HG03432 (cell line): ENCODE measurements around the gene EIF4E1B.

Experiments
- ATAC-seq: cut with Tn5 transposase; IDR thresholded peaks from one replicate; pipeline ENCODE4 v1.9.1; 2021; ENCODE audit warnings: mild to moderate bottlenecking, moderate library complexity; ENCODE audit not compliant: unreplicated experiment

The EIF4E1B gene

DNA sequence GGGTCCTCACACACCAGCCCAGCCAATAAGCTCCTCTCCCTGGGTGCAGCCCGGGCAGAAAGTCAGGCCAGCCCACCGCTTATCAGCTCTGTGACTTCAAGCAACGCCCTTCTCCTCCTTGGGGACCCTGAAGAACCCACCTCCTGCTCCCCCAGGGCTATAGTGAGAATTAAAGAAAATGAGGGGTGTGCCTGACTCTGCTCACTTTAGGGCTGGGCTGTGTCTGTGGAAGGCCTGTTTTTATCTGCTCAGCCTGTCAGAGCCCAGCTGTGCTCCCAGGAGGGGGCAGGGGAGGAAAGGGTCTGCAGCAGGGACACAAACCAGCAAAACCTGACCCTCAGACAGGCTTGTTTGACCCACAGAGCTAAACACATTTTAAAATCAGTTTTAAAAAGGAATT is 24.4 kb upstream of the EIF4E1B start:
- no peak for ATAC-seq

GRCh38 chr5:176606875-176607274 is 23.6 kb upstream of the EIF4E1B start:
- ATAC-seq: no peak

DNA sequence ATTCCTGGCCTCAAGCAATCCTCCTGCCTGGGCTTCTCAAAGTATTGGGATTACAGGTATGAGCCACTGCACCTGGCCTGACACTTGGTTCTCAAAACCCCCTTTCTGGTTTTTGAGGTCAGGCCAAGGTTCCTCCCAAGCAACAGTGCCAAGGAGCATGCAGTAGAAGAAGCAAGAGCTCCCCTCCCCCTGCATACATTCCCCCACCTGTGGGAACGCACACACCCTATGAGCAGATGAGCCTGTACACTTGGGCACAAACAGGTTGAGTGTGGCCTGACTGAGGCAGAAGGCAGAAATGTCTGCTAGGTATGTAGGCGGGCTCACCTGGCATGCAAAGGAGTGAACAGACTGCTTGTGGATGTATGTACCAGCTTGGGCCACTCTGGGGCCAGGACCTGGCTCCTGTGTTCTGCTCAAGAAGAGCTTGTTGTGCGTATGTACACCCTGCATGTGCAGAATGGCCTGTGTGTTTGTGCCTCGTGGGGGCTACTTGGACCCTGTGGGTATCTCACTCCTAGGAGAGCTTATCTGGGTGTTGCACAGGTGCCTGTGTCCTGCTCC is 22.3 kb upstream of the EIF4E1B start:
- ATAC-seq: no peak

DNA sequence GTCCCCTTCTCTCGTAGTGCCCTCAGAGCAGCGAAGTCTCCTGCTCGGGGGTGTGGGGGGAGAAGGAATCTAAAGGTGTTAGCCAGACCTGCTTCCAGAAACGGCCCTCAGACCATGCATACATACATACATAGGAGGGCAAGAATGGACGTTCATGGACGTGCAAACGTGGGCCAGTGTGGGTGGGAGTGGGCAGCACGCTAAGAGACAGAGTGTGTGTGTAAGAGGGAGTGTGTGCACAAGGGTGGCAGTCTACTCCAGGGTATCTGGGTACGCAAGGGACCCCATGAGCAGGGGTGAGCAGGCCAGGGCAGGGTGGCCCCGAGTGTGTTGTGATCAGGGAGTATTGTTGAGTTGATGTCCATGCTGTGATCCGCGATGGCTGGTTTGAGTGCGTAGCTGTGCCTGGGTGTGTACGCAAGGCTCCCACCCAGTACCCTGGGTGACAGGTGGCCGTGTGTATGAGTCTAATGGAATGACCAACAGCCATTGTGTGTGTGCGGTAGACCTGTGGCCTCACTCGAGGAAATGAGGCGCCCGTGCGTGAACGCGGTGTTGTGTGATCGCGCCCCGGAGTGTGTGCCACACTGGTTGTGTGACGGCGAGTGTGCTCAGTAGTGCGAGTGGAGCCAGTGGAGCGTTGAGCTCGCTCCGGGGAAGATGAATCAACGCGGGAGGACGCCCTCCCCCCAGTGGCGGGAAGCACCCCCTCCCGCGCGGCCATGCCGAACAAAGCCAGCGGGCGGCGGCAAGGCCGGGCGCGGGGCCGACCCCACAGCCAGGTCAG is 21.3 kb upstream of the EIF4E1B start:
- ATAC-seq: peak; percentile 34

DNA sequence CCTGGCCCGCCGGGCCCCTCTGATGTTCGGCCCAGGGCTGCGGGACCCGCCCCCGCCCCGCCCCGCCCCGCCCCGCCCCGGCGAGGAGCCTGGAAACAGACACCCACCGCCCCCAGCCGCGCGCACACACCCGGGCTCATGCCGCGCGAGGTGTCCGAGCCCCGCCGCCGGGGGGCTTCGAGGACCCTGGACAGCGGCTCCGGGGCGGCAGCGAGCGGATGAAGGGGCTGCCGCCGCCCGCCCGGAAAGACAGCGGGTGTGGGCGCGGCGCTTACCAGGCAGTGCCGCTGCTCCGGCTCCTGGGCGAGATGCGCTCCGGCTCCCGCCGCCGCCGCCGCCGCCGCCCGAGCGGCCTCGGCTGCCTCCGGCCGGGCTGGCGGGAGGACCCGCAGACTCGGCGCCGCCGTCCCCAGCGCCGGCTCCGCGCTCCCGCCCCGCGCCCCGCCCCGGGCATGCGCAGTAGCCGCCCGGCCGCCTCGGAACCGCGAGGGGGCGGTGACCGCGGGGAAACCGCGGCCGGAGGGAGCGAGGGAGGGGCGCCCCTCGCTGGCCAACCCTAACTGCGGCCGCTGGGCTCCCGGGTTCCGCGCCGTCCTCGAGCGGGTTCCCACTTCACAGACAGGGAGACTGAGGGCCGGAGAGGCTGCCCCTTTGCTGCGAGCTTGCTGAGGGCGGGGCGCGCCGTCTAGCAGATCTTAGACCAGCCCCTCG is 20.6 kb upstream of the EIF4E1B start, which contains the start of gene GPRIN1:
GPRIN1 (minus strand) TSS at position 433 of the 711 bp plus-strand sequence. CDS start 10,322 bp downstream, outside the sequence.
- ATAC-seq: peak; percentile 78

DNA sequence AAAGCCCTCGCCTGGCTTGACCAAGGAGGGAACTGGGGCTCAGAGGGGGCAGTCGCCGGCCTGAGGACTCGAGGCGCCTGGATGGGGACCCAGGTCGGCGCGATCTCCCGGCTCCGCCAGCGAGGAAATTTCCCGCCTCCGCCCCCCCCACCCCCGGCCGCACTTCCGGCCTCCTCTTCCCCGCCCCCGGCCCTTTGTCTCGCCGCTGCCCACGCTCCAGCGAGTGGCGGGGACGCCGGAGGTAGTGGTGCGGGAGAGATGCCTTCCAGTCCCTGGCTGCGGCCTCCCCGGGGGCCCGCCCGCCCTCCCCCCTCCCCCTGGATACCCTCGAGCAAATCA is 20.1 kb upstream of the EIF4E1B start:
- peak; percentile 19 for ATAC-seq

- ATAC-seq: no peak
Observed at GRCh38 chr5:176611435-176611834, 19.0 kb upstream of the EIF4E1B start.

DNA sequence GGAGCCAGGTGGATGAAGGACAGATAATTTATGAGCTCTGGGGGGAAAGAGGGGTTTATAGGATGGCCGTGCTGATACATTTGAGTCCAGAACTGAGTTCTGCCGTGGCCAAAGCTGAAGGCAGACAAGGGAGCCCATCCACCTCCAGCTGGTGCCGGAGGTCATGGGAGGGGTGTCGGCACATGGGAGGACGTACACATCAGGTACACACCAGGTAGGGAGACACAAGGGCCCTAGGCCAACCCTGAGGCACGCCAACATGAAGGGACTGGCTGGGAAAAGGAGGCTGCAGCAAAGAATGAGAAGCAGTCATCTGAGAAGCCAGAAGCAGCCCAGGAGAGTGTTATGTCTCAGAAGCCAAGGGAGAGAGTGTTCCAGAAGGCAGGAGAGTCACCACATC is 18.5 kb upstream of the EIF4E1B start:
- ATAC-seq: no peak

- no peak for ATAC-seq
Observed at GRCh38 chr5:176612855-176613254, 17.6 kb upstream of the EIF4E1B start.

DNA sequence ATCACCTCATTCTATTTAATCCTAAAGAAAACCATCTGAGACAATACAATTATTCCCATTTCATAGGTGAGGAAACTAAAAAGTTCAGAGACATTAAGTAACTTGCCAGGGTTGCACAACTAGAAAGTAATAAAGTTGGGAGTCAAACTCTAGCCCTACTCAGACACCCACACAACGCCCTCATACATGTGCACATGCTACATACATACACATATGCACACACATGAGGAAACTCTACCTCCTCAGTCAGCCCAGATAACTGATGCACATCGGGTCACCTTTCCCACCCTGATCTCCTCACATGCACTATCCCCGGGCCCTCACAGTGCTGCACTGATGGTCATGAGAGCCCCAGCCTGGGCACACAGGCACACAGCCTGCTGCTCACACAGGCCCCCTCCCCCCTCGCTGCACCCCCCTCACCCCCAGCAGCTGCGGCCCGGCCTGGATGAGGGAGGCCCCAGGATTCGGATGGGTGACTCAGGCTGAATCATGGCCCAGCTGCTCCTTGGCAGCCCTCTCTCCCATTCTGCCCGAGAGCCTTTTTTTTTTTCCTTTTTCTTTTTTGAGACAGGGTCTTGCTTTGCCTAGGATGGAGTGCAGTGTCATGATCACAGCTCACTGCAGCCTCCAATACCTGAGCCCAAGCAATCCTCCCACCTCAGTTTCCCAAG is 15.5 kb upstream of the EIF4E1B start:
- ATAC-seq: no peak

DNA sequence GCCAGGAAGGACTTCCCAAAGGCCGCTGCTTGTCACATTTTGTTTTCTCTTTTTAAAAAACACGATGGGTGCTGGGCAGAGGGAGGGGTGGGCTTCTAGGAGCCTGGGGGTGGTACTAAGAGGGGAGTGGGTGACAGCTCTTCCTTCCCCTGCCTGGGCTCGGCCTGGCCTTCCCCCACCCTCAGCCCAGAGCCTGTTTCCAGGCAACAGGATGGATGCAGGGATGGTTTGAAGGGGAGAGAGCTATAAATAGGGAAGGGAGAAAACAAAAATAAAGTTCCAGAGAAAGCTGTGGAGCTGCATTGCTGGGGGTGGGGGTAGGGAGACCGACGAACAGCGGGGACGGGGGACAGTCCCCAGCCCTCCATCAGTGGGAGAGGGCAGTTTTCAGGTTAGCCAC is 14.0 kb upstream of the EIF4E1B start:
- ATAC-seq: no peak

- ATAC-seq: no peak
Observed at GRCh38 chr5:176618783-176619182, 11.7 kb upstream of the EIF4E1B start.

DNA sequence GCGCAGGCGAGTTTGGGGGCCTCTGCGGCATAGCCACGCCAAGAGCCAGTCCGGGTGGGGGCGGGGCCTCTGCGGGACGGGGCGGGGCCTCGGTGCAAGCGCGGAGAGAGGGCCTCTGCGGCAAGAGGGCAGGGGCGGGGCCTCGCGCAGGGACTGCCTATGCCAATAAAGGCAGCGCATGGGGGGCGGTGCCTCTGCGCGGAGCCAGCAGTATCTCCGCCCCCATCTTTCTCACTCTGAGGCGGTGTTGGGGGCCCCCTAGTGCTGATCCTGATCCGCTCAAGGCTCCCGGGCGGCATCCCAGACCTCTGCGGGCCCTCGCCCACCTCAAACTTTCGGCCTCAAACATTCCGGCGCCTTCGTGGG is 11.3 kb upstream of the EIF4E1B start:
- peak; percentile 89 for ATAC-seq

GRCh38 chr5:176619569-176620332 is 10.7 kb upstream of the EIF4E1B start:
- ATAC-seq: no peak

- no peak for ATAC-seq
Observed at GRCh38 chr5:176620333-176620981, 10.0 kb upstream of the EIF4E1B start.

DNA sequence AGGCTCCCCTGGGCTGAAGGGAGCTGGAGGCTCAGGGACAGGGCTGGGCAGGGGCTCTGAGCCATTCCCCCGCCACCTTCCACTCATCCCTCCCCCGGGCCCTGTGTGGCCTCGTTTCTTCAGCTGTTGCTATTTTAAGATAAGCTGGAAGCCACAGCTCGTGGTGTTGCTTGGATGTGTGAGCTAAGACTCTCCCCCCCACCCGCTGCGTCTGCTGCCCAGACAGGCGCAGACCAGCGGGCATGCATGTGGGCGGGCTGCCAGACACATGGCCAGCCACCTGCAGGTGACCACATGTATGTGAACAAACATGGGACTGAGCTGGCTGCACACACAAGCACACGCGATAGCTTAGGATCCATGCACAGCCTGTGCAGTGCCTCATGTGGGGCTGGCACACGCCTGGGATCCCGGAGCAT is 8.8 kb upstream of the EIF4E1B start:
- no peak for ATAC-seq

GRCh38 chr5:176624142-176624541 is 6.3 kb upstream of the EIF4E1B start:
- no peak for ATAC-seq

GRCh38 chr5:176624938-176625337 is 5.5 kb upstream of the EIF4E1B start:
- no peak for ATAC-seq

DNA sequence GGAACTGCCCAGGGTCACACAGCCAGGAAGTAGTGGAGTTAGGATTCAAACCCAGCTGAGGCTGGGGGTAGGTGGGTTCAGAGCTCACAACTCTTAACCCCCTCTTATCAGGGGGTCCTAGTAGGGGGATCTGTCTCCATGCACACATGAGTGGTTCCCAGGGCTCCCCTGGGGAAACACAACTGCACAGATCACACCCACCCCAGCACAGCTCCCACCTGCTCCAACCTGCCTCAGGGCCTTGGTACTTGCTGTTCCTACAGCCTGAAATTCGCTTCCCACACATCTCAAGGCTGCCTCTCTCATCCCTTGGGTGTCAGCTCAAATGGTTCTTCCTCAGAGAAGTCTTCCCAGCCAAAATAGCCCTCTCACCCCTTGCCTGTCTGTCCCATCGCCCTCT is 5.0 kb upstream of the EIF4E1B start:
- no peak for ATAC-seq
